Stimulated activated CD4-positive, alpha-beta T cell treated with anti-CD3 and anti-CD28 coated beads, Interleukin-15, amount 100 ng/mL, for 1 hour (primary cell): ENCODE measurements around the gene TSTD2.
"Not testable (repeated sequence)": the region's sequence is repeated elsewhere in the genome, so short reads cannot be mapped to it uniquely, and the experiment has no call there.

ENCODE experiments used
- DNase-seq, 2 donors: peaks; one replicate each; pipeline ENCODE4 v3.0.0-alpha.2; 2020; ENCODE audit warnings: low read depth in 1 of 2, low spot score in 1 of 2

TSTD2 gene

GRCh38 chr9:97592126-97592525 lies 41.0 kb downstream of the TSTD2 start:
- DNase-seq = no peak

- DNase-seq = no peak
These were observed 41.6 kb downstream of the TSTD2 start for GRCh38 chr9:97591535-97591934.

GRCh38 chr9:97586909-97587308 lies 46.3 kb downstream of the TSTD2 start:
- not testable (repeated sequence) for DNase-seq

GRCh38 chr9:97584778-97585177 lies 48.4 kb downstream of the TSTD2 start:
- not testable (repeated sequence) for DNase-seq

- DNase-seq = not testable (repeated sequence)
These were observed 51.6 kb downstream of the TSTD2 start for GRCh38 chr9:97581590-97581989.

GRCh38 chr9:97579914-97580313 lies 53.3 kb downstream of the TSTD2 start:
- no peak for DNase-seq

GRCh38 chr9:97578846-97579245 lies 54.3 kb downstream of the TSTD2 start:
- DNase-seq = no peak

GRCh38 chr9:97577051-97577450 lies 56.1 kb downstream of the TSTD2 start:
- no peak for DNase-seq

GRCh38 chr9:97575673-97576200 lies 57.4 kb downstream of the TSTD2 start:
- DNase-seq = no peak

GRCh38 chr9:97574921-97575672 lies 58.1 kb downstream of the TSTD2 start:
- DNase-seq = not testable (repeated sequence)

GRCh38 chr9:97574101-97574571 lies 59.0 kb downstream of the TSTD2 start:
- DNase-seq = not testable (repeated sequence)

- DNase-seq = no peak
These were observed 59.6 kb downstream of the TSTD2 start for GRCh38 chr9:97573482-97574073.

GRCh38 chr9:97572892-97573365 lies 60.2 kb downstream of the TSTD2 start:
- DNase-seq = no peak

- DNase-seq = no peak
These were observed 60.8 kb downstream of the TSTD2 start for GRCh38 chr9:97572196-97572891.

- DNase-seq = no peak
These were observed 61.5 kb downstream of the TSTD2 start for GRCh38 chr9:97571664-97572063.

- no peak for DNase-seq
These were observed 62.3 kb downstream of the TSTD2 start for GRCh38 chr9:97570899-97571298.

GRCh38 chr9:97568461-97569275 lies 64.5 kb downstream of the TSTD2 start:
- DNase-seq = no peak

GRCh38 chr9:97567894-97568202 lies 65.3 kb downstream of the TSTD2 start:
- no peak for DNase-seq

GRCh38 chr9:97567182-97567893 lies 65.8 kb downstream of the TSTD2 start:
- no peak for DNase-seq

GRCh38 chr9:97565262-97565661 lies 67.9 kb downstream of the TSTD2 start:
- DNase-seq = no peak
